ENCODE data around the gene CFAP65. TPM values are rescaled to one million over a fixed set of nuclear protein-coding genes. Genes with fewer than 3 reads are reported as not detected.
A peak's percentile ranks its signal among the peaks of the same experiment; 100 is the strongest.

The CFAP65 gene
- total RNA-seq, 1 donor from 2014 or later, result 0.80 TPM

DNA sequence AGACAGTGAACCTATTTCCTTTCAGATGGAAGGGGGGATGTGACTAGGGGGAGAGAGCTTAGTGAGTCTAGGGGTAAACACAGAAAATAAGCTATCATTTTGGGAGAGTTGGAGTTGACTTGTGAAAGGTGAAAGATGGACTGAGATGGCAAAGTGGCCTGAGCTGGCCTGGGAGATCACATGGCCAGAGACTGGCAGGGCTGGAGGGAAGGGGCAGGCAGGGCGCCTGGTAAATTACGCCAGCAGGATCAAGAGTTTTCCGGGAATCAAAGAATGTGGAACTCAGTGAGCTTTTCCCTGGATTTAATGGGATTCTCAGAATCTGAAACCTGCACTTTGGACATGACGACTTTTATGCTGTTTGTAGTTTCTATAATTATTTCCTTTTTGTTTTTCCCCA is 841 bp upstream of the CFAP65 start:
- Histone ChIP-seq H2AFZ (replicated peaks) (no peak overlapping the region), H3K27me3 (peaks cover 82% of the 10 kb centered on the region), H3K4me1 (no peaks in the 10 kb centered on the region), H3K79me2 (ENCODE audit: low read depth) (no peaks in the 10 kb centered on the region), H3K9ac (no peak overlapping the region), H3K4me3 (no peak overlapping the region), H3F3A (ENCODE audit: low read depth) (no peaks in the 10 kb centered on the region), H4K20me1 (ENCODE audit: low read depth) (no peaks in the 10 kb centered on the region), H3K4me2 (no peak overlapping the region), H3K27ac (no peak overlapping the region), H3K36me3 (no peaks in the 10 kb centered on the region), H3K9me3 (ENCODE audit: low read depth) (no peaks in the 10 kb centered on the region)
- no peak for DNase-seq (ENCODE audit: low spot score)
- Mint-ChIP-seq H3K36me3 (no peaks in the 10 kb centered on the region), H3K27me3 (ENCODE audit: insufficient read depth, low read depth) (peaks cover 39% of the 10 kb centered on the region), H3K4me3 (peak overlapping the region; percentile 94), H3K4me1 (peaks cover 6% of the 10 kb centered on the region), H3K27ac (no peak overlapping the region), H3K9me3 (no peaks in the 10 kb centered on the region)
- no peak for TF ChIP-seq EZH2phosphoT487 (IDR thresholded peaks at IDR 0.05)
- no peak for TF ChIP-seq EZH2 (IDR thresholded peaks at IDR 0.05)
- TF ChIP-seq, protein P1, sequence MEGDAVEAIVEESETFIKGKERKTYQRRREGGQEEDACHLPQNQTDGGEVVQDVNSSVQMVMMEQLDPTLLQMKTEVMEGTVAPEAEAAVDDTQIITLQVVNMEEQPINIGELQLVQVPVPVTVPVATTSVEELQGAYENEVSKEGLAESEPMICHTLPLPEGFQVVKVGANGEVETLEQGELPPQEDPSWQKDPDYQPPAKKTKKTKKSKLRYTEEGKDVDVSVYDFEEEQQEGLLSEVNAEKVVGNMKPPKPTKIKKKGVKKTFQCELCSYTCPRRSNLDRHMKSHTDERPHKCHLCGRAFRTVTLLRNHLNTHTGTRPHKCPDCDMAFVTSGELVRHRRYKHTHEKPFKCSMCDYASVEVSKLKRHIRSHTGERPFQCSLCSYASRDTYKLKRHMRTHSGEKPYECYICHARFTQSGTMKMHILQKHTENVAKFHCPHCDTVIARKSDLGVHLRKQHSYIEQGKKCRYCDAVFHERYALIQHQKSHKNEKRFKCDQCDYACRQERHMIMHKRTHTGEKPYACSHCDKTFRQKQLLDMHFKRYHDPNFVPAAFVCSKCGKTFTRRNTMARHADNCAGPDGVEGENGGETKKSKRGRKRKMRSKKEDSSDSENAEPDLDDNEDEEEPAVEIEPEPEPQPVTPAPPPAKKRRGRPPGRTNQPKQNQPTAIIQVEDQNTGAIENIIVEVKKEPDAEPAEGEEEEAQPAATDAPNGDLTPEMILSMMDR (IDR thresholded peaks at IDR 0.05), result no peak

DNA sequence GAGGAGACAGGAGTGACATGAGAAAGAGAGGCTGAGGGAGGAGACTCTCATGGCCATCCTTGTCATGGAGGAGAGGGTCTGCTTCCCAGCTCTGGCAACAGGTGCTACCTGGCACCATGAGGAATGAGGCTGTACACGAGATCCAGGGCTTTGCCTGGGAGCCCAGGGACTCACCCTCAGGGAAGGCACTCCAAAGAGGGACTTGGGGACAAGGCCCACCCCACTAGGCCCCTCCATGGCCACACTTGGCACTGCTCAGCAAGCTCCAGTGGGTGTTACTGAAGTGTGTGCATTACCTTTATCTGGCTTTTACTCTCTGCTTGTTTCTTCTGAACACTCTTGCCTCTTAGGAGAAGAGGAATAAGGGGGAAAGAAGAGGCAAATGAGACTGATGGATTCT is 2.7 kb downstream of the CFAP65 start:
- peaks cover 92% of the 10 kb centered on the region for H3K27me3 ChIP-seq
- no peaks in the 10 kb centered on the region for H3K9me3 Mint-ChIP-seq
- H3K4me3 ChIP-seq, result no peak overlapping the region
- no peak overlapping the region for H3K27ac Mint-ChIP-seq
- no peak overlapping the region for H3K4me2 ChIP-seq
- no peaks in the 10 kb centered on the region for H3K36me3 Mint-ChIP-seq
- no peaks in the 10 kb centered on the region for H3K79me2 ChIP-seq (ENCODE audit: low read depth)
- H3K36me3 ChIP-seq, result no peaks in the 10 kb centered on the region
- H3K27me3 Mint-ChIP-seq (ENCODE audit: insufficient read depth, low read depth), result peaks cover 31% of the 10 kb centered on the region
- H4K20me1 ChIP-seq (ENCODE audit: low read depth), result no peaks in the 10 kb centered on the region
- no peak for DNase-seq (ENCODE audit: low spot score)
- TF ChIP-seq, protein P1 (IDR thresholded peaks at IDR 0.05), result no peak
- no peak for TF ChIP-seq EZH2phosphoT487 (IDR thresholded peaks at IDR 0.05)
- TF ChIP-seq EZH2 (IDR thresholded peaks at IDR 0.05), result no peak
- H2AFZ ChIP-seq (replicated peaks), result no peak overlapping the region
- no peaks in the 10 kb centered on the region for H3F3A ChIP-seq (ENCODE audit: low read depth)
- H3K4me1 ChIP-seq, result no peaks in the 10 kb centered on the region
- H3K27ac ChIP-seq, result no peak overlapping the region
- no peak overlapping the region for H3K9ac ChIP-seq
- no peaks in the 10 kb centered on the region for H3K9me3 ChIP-seq (ENCODE audit: low read depth)
- no peak overlapping the region for H3K4me3 Mint-ChIP-seq
- H3K4me1 Mint-ChIP-seq, result peaks cover 6% of the 10 kb centered on the region

DNA sequence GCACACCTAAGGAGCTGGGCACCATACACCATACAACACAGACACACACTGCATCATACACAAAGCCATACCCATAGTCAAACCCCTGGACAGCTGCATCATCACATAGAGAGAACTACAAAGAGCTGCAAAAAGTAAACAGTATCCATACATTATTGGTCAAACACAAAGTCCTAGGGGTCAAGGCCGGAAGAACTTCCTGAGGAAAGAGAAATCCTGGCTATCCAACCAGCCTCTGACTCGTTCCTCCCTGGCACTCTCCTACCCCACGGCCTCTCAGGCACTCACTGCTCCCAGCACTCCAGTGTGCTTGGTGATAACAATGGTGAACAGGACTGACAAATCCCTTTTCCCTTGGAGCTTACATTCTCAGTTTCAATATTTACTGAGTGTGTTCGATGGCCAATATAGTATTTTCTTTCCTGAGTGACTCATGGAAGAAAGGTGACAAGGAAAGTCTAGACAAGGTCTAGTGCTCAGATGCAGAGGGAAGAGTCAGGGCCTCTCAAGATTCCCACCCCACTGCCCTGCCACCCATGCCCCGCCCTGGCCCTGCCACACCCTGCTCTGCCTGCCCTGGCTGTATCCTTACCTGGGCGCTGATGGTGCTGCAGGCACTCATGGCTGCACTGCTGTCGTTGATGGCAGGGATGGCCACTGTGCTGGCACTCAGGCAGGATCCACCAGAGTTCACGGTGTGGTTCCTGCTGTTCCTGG is 3.4 kb downstream of the CFAP65 start:
- Histone ChIP-seq H4K20me1 (ENCODE audit: low read depth) (no peaks in the 10 kb centered on the region), H3K27ac (no peak overlapping the region), H3K4me1 (no peaks in the 10 kb centered on the region), H3K79me2 (ENCODE audit: low read depth) (no peaks in the 10 kb centered on the region), H3K9me3 (ENCODE audit: low read depth) (no peaks in the 10 kb centered on the region), H3K36me3 (no peaks in the 10 kb centered on the region), H2AFZ (replicated peaks) (no peak overlapping the region), H3K9ac (no peak overlapping the region), H3K4me3 (no peak overlapping the region), H3K27me3 (peaks cover 92% of the 10 kb centered on the region), H3F3A (ENCODE audit: low read depth) (no peaks in the 10 kb centered on the region), H3K4me2 (no peak overlapping the region)
- DNase-seq (ENCODE audit: low spot score), result no peak
- no peaks in the 10 kb centered on the region for H3K9me3 Mint-ChIP-seq
- peaks cover 28% of the 10 kb centered on the region for H3K27me3 Mint-ChIP-seq (ENCODE audit: insufficient read depth, low read depth)
- H3K4me3 Mint-ChIP-seq, result no peak overlapping the region
- H3K36me3 Mint-ChIP-seq, result no peaks in the 10 kb centered on the region
- peaks cover 6% of the 10 kb centered on the region for H3K4me1 Mint-ChIP-seq
- TF ChIP-seq, protein P1 (IDR thresholded peaks at IDR 0.05), result no peak
- TF ChIP-seq EZH2 (IDR thresholded peaks at IDR 0.05) (no peak), EZH2phosphoT487 (IDR thresholded peaks at IDR 0.05) (no peak)
- no peak overlapping the region for H3K27ac Mint-ChIP-seq

Data from neural progenitor cell (in vitro differentiated cells).